K562 (cell line): ENCODE results near the gene TLNRD1. TPM values are rescaled to one million over a fixed set of nuclear protein-coding genes. Genes with fewer than 3 reads are reported as not detected.

Experiments
- ATAC-seq: fragments of 200-7000 bp; cut with Tn5 transposase; 3 replicates; pipeline ENCODE4 v1.9.1; 2020; ENCODE audit warnings: moderate library complexity
- BruUV-seq: library from RNA; stranded (reverse); fragments of 400-500 nt; replicated peaks from 2 replicates; lab custom pipeline; 2021; lab: Mats Ljungman, UMichigan
- CTCF ChIA-PET: fragments of 300-600 bp; formaldehyde crosslinking; extraction: SDS; loops from one replicate; lab custom pipeline; 2021; ENCODE audit warnings: low intra/inter-chr PET ratio; lab: Yijun Ruan, JAX
- POLR2A ChIA-PET: fragments of 300-600, 350-650 bp; sonication (Branson Sonifier 250); formaldehyde crosslinking; extraction: SDS; loops from one replicate; lab custom pipeline; 2021; ENCODE audit warnings: antibody characterized with exemption, inconsistent platforms; lab: Yijun Ruan, JAX
- DNase-seq, 4 experiments: peaks; one replicate each; pipeline versions ENCODE4 v3.0.0 to v3.0.0-alpha.2; 2011 to 2018; ENCODE audit warnings: low spot score in 3 of 4, mixed read lengths in 3 of 4; ENCODE audit errors: extremely low read depth in 1 of 4
- FAIRE-seq: peaks from 2 replicates; lab custom pipeline; 2011; peaks lifted over from hg19 to GRCh38; lab: Jason Lieb, UNC
- H2AFZ ChIP-seq: 2 replicates; pipeline ENCODE4 v1.6.0; 2011; ENCODE audit warnings: low read depth, low read length, control low read depth, inconsistent platforms
- H3K27ac ChIP-seq: fragments of 200-600 bp; 3 replicates; pipeline ENCODE4 v1.8.0; 2011; ENCODE audit warnings: low read depth, mild to moderate bottlenecking, control low read depth, inconsistent platforms, low read length, moderate library complexity, mixed read lengths; ENCODE audit errors: extremely low read depth
- H3K27me3 ChIP-seq, 2 experiments: fragments of 300-600 bp in 1 of 2; 2 replicates in 1 of 2; 3 replicates in 1 of 2; pipeline versions ENCODE4 v1.6.0 to v1.8.0; 2011; ENCODE audit warnings: inconsistent platforms in 2 of 2, low read length in 2 of 2, mild to moderate bottlenecking in 1 of 2, mixed read lengths in 1 of 2, moderate library complexity in 1 of 2; ENCODE audit not compliant: control insufficient read depth in 2 of 2, insufficient read depth in 2 of 2
- H3K36me3 ChIP-seq: fragments of 300-600 bp; 3 replicates; pipeline ENCODE4 v1.8.0; 2011; ENCODE audit warnings: mild to moderate bottlenecking, low read length, inconsistent platforms; ENCODE audit not compliant: control insufficient read depth, insufficient read depth
- H3K4me1 ChIP-seq, 2 experiments: fragments of 200-600 bp in 1 of 2; replicated peaks in 1 of 2; 2 replicates in 1 of 2; 3 replicates in 1 of 2; pipeline versions ENCODE4 v1.5.1 to v1.8.0; 2011; ENCODE audit warnings: inconsistent platforms in 2 of 2, low read length in 2 of 2, mild to moderate bottlenecking in 1 of 2, mixed read lengths in 1 of 2, moderate library complexity in 1 of 2; ENCODE audit not compliant: control insufficient read depth in 2 of 2, insufficient read depth in 2 of 2
- H3K4me2 ChIP-seq: 2 replicates; pipeline ENCODE4 v1.6.1; 2011; ENCODE audit warnings: low read length, control low read depth, inconsistent platforms, mixed read lengths; ENCODE audit not compliant: insufficient read depth
- H3K4me3 ChIP-seq: fragments of 200-600 bp; sonication (generic), shearing (Covaris generic); 2 replicates; pipeline ENCODE4 v1.5.1; 2016; ENCODE audit warnings: control low read depth, inconsistent platforms
- H3K79me2 ChIP-seq: fragments of 200-600 bp; 3 replicates; pipeline ENCODE4 v1.8.0; 2011; ENCODE audit warnings: low read length, inconsistent platforms; ENCODE audit not compliant: control insufficient read depth, insufficient read depth
- H3K9ac ChIP-seq, 2 experiments: 2 replicates each; pipeline versions ENCODE4 v1.6.0 to v1.6.1; 2011; ENCODE audit warnings: low read depth in 2 of 2, low read length in 2 of 2, control low read depth in 1 of 2, inconsistent platforms in 1 of 2, mild to moderate bottlenecking in 1 of 2, mixed read lengths in 1 of 2; ENCODE audit not compliant: insufficient read depth in 1 of 2
- H3K9me1 ChIP-seq: one replicate; pipeline ENCODE4 v1.6.0; 2011; ENCODE audit warnings: inconsistent platforms, mild to moderate bottlenecking, low read length, moderate library complexity; ENCODE audit not compliant: control insufficient read depth, insufficient read depth
- H3K9me3 ChIP-seq: replicated peaks from 2 replicates; pipeline ENCODE4 v1.5.1; 2011; ENCODE audit warnings: low read depth, low read length, inconsistent platforms; ENCODE audit not compliant: control insufficient read depth, insufficient read depth
- H4K20me1 ChIP-seq: replicated peaks from 2 replicates; pipeline ENCODE4 v1.6.1; 2011; ENCODE audit warnings: low read length, inconsistent platforms, mixed read lengths; ENCODE audit not compliant: control insufficient read depth, insufficient read depth
- ARID1B ChIP-seq: fragments of 450-650 bp; IDR thresholded peaks from 2 replicates; pipeline ENCODE4 v1.6.1; 2016; ENCODE audit warnings: antibody characterized with exemption, mild to moderate bottlenecking, inconsistent platforms
- CBFA2T3 ChIP-seq: fragments of 450-650 bp; IDR thresholded peaks from 2 replicates; pipeline ENCODE4 v1.6.1; 2017
- CHD2 ChIP-seq: IDR thresholded peaks from 2 replicates; pipeline ENCODE4 v1.6.1; 2011; ENCODE audit warnings: low read depth, low read length
- DMBX1 ChIP-seq: fragments of 250-450 bp; sonication (Bioruptor Pico); IDR thresholded peaks from 2 replicates; pipeline ENCODE4 v1.8.0; 2022; ENCODE audit warnings: inconsistent platforms, mild to moderate bottlenecking, moderate library complexity, borderline replicate concordance
- GABPB1 ChIP-seq: sonication (generic); formaldehyde crosslinking; IDR thresholded peaks from 2 replicates; pipeline ENCODE4 v1.8.0; 2022; ENCODE audit warnings: mild to moderate bottlenecking, missing genetic modification reagents
- LCOR ChIP-seq: sonication (generic); formaldehyde crosslinking; IDR thresholded peaks from 2 replicates; pipeline ENCODE4 v1.8.0; 2022; ENCODE audit warnings: mild to moderate bottlenecking, missing genetic modification reagents
- THAP7 ChIP-seq: fragments of 250-450 bp; sonication (Bioruptor Pico); IDR thresholded peaks from 2 replicates; pipeline ENCODE4 v1.5.0; 2021
- ZNF197 ChIP-seq: fragments of 200-800 bp; sonication (Bioruptor generic); IDR thresholded peaks from 2 replicates; pipeline ENCODE4 v1.6.1; 2016; ENCODE audit warnings: low read depth, missing genetic modification characterization, missing compliant biosample characterization
- ZNF699 ChIP-seq: fragments of 250-450 bp; sonication (Bioruptor Pico); IDR thresholded peaks from 2 replicates; pipeline ENCODE4 v1.8.0; 2021; ENCODE audit warnings: mild to moderate bottlenecking, moderate library complexity; ENCODE audit not compliant: insufficient replicate concordance
- ZNF780A ChIP-seq: fragments of 250-450 bp; sonication (Bioruptor Pico); IDR thresholded peaks from 2 replicates; pipeline ENCODE4 v1.5.0; 2021; ENCODE audit warnings: mild to moderate bottlenecking
- WGBS: fragments of 100-300 bp; shearing (Covaris generic); methylation state at CpG from one replicate; pipeline ENCODE4 v1.1.6; 2016; ENCODE audit warnings: low coverage, mixed read lengths; ENCODE audit not compliant: insufficient coverage; ENCODE audit errors: missing lambda C conversion rate; 5-methylcytosine and 5-hydroxymethylcytosine counted together
- in situ Hi-C: fragments of 300-500 bp; cut with MboI; formaldehyde crosslinking; loops from 4 replicates; pipeline ENCODE4 v1.15.0; 2018; ENCODE audit warnings: inconsistent platforms, mixed read lengths
- intact Hi-C: fragments of 100-400 bp; cut with micrococcal nuclease; formaldehyde crosslinking; loops from 2 replicates; pipeline ENCODE4 v1.14.2; 2022
- polyA plus RNA-seq, 8 experiments: library from polyadenylated mRNA; depleted of rRNA in 4 of 8; stranded (reverse) in 5 of 8; unstranded in 3 of 8; fragments of >200 nt; fragmentation: Nextera tagmentation in 2 of 8; fragmentation: Illumina TruSeq in 1 of 8; extraction: Ambion mirVana in 2 of 8; extraction: Trizol in 1 of 8; gene quantifications; 2 replicates each; pipeline versions ENCODE4 v1.2.1 to v1.2.3, GENCODE V29; 2011 to 2014; ENCODE audit warnings: inconsistent platforms in 1 of 8, missing spikeins in 1 of 8
- total RNA-seq, 7 experiments: library from RNA; depleted of rRNA in 6 of 7; stranded (reverse); fragments of >200 nt in 6 of 7; fragmentation: Illumina TruSeq in 2 of 7; extraction: Trizol in 2 of 7; gene quantifications; 2 replicates each; pipeline versions ENCODE4 v1.2.1 to v1.2.3, GENCODE V29; 2011 to 2021; ENCODE audit warnings: low replicate concordance in 1 of 7

Gene TLNRD1
- total and polyA plus RNA-seq, 9 of the 15 experiments (the other 6 are each of a cell fraction or from before 2014, with no cell fraction given): 1.1 to 33.1 (median 5.7) TPM

- TF ChIP-seq DMBX1 (CRISPR knock-in tag): no peak
- TF ChIP-seq ZNF699 (CRISPR knock-in tag): no peak
Measured at GRCh38 chr15:80984856-80985255, 15.9 kb upstream of the TLNRD1 start (continued).

- peaks cover 48% of the 10 kb centered on the region for H3K36me3 ChIP-seq
- peaks cover 20% of the 10 kb centered on the region for H4K20me1 ChIP-seq
- no peak overlapping the region for H3K9ac ChIP-seq
- no peak overlapping the region for H3K27ac ChIP-seq
- H3K9me3 ChIP-seq: no peaks in the 10 kb centered on the region
- TF ChIP-seq LCOR (no peak), ZNF780A (no peak), GABPB1 (no peak), ZNF197 (CRISPR knock-in tag) (no peak), ARID1B (0 out of 2 replicates have a peak, but pooled peaks have one; percentile 29), CBFA2T3 (peak; percentile 34), THAP7 (CRISPR knock-in tag) (no peak), CHD2 (no peak)
- H2AFZ ChIP-seq: no peak overlapping the region
- intact Hi-C loops (loop anchor here (5.0 to 10.0 kb wide), 2 partner anchors 176 to 339 kb away; partner anchors contain the start of gene STARD5), in situ Hi-C loops (no loop called here)
- DNase-seq (peak in 1 of 4 experiments; percentile 35), ATAC-seq (no peak), FAIRE-seq (peak; percentile 65)
- no peak overlapping the region for H3K4me2 ChIP-seq
- BruUV-seq: no TSS peak
- WGBS: 24% methylated on average over 5 of the region's 5 CpGs
- ChIA-PET CTCF (no interaction called here), POLR2A (no interaction called here)
- no peak overlapping the region for H3K4me3 ChIP-seq
- no peaks in the 10 kb centered on the region for H3K27me3 ChIP-seq
- H3K4me1 ChIP-seq: peaks cover 10 to 33% of the 10 kb centered on the region in 2 experiments
- H3K79me2 ChIP-seq: peaks cover 75% of the 10 kb centered on the region
- no peaks in the 10 kb centered on the region for H3K9me1 ChIP-seq
Measured at GRCh38 chr15:80985981-80986380, 14.7 kb upstream of the TLNRD1 start.
